NCI-H345 treated with DMSO at 0.1 percent for 48 hours (cell line): ENCODE measurements around the gene TRA2A.
A peak's percentile ranks its signal among the peaks of the same experiment; 100 is the strongest.

Source experiments
- DNase-seq: peaks from one replicate; lab custom pipeline; 2025; ENCODE audit not compliant: unreplicated experiment; lab: John Stamatoyannopoulos, UW

TRA2A gene

DNA sequence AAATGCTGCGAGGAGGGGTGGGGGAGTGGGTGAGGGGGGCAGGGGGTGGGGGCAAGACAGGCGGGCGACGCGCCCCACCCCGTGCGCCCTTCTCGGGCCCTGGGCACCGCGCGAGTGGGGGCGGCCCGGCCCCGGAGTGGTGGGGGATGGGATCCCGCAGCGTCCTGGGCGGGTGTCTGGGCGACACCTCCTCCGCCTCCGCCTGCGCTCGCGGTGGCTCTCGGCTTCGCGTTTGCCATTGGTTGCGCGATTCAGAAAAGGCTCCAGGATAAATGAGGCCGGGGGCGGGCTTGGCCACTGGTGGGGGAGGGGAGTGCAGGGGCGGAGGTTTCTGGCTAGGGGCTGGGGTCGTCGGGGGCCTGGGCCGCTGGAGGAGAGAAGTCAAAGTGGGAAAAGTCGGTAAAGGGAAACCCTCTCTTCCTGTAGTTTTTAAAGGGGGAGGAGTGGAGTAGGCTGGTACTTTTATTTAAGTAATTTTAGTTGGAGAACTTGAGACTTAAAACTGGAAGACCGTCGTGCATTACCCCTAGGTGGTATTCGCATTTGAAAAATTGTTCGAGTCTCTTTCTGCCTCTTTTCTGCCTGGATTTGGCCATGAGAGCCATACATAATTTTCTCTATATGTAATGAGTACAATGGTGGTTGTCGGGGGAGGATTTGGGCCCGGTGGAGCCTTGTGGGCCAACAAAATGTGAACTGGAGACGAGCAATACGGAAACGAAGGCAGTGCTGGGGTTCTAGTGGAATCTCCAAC, 60.5 kb downstream of the TRA2A start:
- DNase-seq, result peak; percentile 84

DNA sequence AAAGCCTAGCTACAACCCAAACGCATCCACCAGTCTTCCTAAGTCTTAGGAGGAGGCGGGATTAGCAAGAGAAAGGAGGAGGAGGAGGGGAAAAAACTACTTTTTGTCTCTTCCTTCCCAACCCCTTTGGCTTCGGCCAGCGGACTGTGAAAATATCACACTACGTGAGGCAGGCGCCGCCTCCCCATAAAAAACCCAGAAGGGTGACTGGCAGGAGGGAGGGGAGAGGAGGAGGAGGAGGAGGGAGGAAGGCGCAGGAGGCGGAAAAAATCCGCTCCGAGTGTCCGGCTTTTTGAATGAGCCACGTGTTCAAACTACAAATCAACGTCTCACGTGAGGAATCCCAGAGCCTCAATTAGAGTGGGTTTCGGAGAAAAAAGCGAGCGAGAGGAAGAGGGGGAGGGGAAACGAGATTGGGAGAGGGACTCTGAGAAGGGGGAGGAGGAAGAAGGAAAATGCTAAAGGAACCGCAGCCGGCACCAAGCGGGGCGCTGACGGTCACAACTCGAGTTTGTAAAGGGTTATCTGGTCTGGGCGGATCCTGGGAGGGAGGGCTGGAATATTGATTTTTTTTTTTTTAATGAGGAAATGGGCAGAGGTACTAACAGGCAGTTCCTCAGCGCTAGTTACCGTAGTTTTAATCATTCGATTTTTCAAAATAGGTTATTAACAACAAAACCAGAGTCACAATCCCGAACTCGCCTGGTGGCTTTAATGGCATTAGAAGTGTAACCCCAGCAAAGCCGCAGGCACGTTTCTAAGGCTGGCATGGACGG, 61.3 kb downstream of the TRA2A start, which contains the start of gene IGF2BP3:
IGF2BP3 (minus strand) TSS at position 162 of the 776 bp plus-strand sequence. CDS start 381 bp downstream, outside the sequence.
- DNase-seq, result peak; percentile 94

DNA sequence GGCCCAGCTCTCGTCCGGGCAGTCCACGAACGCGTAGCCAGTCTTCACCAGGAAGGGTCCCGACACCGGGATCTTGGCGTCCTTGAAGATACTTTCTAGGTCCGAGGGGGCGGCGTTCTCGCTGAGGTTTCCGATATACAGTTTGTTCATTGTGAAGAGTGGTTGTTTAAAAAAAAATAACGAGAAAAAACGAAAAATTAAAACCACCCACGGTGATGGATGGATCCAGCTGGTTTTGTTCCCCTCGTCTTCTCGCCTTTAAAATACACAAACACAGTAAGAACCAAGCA, 61.9 kb downstream of the TRA2A start:
- DNase-seq, result no peak

DNA sequence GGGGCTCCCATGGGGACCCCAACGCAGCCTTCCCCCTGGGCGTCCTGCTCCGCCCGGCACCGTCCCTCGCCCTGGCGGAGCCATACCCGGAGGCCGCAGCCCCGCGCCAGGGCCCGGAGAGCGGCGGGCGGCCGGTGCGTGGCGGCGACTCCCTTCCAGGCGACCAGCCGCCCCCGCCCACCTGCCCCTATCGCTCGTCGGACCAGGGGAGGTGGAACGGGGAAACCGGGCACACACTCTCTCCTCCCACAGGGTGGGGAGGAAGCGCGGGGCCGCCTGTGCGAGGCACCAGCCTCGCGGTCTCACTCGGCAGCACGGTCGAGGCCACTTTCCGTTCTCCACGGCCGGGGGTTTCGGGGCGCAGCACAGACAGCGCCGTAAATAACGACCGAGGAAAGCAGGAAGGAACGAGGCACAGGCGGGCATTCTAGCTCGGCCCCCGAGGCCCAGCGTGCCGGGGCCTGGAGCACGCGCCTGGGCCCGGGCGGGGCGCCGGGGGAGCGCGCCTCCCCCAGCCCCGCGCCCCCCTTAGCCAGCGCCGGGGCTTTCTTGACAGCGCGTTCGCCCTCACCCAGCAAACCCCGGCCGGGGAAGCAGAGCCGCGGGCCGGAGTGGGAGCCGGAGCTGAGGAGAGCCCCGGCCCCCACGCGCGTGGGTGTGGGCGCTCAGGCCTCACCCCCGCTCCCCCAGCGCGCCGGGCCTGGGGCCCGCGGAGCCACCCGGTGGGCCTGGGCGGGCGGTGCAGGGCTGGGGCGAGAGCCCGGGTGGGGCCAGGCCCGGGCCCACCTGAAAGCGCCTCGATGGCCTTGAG, 62.4 kb downstream of the TRA2A start:
- DNase-seq, result no peak

DNA sequence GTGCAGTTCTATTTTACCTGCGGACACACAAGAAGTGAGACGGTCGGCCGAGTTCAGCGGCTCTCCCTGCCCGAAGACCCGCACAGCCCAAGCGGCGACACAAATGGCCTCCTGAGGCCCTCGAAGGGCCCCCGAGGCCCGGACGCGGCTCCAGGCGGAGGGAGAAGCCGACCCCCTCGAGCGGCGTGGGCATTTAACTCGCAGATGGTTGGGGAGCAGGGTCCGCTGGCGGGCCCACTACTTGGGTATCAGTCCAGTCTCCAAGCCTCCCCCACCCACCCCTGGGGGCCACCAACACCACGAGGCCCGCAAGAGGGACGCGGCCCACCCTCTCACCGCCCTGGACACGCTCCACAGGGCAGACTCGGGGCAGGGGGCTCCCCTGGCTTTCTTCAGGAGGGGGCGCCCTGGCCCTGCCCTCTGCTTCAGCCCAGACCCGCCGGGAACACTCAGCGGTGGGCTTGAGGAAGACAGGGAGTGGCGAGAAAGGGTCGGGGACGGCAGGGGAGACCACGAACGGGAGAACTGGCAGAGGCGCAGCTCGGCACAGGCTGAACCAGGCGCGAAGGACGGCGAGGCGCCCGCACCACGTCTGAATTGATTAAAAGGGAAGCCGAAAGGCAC, 63.1 kb downstream of the TRA2A start:
- DNase-seq, result no peak

DNA sequence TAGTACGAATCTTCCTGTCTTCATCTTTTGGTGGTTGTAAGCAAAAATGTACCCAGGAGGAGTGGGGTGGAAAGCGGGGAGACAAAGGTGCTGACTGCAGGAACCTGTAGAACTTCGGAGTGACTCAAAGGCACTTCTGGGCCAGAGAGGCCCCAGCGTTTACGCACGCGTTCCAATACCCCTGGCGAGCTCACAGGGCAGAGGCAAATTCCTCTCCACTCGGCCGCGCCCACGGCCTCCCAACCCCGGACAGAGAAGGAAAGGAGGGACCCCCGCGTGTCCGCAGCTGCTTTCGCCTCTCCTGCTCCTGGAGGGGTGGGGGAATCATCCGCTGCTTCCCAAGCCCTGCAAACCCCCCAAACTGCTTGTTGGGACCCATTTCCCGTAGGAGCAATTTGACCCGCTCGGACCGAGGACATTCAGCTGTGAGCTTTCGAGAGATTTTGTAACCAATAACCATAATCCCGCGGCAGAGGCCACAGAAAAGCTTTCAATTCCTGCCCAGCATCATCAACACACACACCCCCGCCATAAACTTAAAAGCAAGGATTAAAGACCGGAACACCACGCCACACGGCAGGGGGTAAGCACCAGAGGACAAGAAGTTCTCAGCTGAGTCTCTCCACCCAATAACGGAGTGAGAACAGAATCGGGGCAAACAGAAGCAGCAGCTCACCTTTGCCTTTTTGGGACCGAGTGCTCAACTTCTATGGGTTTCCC, 63.8 kb downstream of the TRA2A start:
- no peak for DNase-seq

DNA sequence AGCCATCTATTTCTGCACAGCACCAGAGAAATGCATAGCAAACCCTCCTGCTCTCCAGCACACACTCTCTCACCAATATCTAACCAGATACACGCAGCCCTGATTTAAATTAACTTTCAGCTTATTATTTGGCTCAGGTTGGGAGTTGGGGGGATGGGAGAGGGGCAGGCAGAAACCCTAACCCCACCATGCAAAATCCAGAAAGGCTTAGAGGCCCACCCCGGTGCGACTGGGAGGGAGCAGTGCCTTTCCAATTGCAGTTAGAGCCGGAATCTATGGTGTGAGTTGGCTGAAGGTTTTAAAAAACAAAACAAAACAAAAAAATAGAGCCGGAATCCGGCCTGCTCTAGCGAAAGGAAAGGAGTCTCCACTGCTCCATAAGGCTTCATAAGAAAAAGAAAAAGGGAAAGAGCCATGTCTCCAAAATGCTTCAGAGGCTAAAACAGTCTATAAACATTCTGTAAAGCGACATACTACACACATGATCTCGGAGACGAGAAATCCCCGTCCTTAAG, 64.4 kb downstream of the TRA2A start:
- DNase-seq, result no peak

DNA sequence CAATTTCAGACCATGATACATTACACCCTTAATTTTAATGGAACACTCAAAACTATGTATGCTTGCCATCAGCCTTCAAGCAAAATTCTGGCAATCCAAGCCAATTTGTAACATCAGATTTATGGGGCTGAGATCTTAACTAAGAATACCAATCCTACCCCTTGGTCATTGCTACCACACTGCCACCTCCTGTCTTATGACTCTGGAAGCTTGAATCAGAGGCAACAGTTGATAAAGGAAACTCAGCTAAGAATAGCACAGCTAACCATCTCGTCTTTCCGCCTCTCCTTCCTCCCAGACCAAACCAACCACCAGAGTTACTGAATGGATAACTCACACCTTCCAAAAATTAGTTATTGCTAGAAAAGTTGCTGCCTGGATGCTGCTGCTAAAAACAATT, 68.9 kb downstream of the TRA2A start:
- DNase-seq, result no peak

DNA sequence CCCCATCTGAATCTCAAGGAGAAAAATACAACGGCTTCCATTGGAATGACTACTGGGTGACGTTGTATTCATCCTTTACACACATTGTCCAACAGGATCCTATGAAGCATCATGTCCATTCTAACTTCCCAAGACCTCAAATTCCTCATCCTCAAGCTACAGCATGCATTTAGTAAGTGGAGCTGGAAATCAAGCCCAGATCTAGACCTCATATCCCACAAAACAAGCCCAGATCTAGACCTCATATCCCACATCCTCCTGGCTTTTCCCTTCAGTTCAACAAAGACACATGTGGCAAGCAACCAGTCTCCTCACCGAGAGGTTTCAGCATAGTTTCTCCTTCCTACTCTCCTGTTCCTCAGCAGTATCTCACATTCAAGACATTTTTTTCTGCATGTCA, 73.7 kb downstream of the TRA2A start:
- no peak for DNase-seq

DNA sequence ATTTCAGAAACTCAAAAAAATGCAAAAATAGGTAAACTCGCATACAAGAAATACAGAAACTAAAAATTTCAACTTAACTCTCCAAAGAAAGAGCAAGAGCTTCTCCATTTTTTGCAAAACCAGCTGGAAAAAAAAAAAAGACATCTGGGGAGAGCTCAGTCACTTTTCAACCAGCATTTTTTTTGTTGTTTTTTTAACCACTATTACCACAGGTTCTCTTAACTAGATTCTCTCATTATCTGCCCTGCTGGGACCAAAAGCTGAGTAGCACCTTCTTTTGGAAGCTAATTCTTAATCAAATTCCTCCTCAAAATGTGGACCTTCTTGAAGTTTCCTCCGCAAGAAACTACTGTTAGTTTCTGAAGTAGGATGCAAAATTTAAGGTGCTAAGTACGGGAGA, 75.7 kb downstream of the TRA2A start:
- no peak for DNase-seq

DNA sequence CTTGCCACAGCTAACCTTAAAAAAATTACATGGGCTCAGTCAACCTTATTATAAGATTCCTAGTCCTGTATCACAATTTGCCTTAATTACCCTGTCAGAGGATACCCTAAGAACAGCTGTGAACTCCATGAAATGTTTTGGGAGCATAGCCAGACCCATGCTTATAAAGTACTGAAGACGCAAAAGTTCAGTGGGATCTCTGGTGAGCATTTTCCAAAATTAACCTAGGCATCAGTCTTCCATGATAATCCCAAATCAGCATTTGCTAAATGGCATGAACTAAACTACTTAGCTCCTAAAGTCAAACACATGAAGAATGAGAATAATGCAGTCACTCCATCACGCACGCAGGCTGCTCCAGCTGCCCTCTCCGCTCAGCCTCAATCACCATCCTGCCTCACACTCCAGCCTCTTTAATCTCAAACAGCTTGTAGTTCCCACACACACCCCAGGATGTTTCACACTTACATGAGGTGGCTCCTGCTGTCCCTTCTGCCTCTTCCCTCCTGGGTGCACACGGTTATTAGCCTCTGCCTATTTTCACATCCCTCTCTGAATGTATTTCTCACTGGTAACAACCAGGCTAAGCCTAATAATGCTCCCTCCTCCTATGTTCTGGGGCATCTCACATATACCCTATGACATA, 76.8 kb downstream of the TRA2A start:
- DNase-seq, result no peak
